GM12864 (cell line): ENCODE measurements around the gene ABHD14A.

Experiments
- DNase-seq: peaks from one replicate; pipeline ENCODE4 v3.0.0-alpha.2; 2011; ENCODE audit warnings: low read depth
- H3K4me3 ChIP-seq: 2 replicates; pipeline ENCODE4 v1.5.1; 2011; ENCODE audit warnings: mild to moderate bottlenecking, low read depth, low read length, control low read depth
- CTCF ChIP-seq: IDR thresholded peaks from 2 replicates; pipeline ENCODE4 v1.5.1; 2011; ENCODE audit warnings: low read depth, mild to moderate bottlenecking, moderate library complexity, low read length, control low read depth, inconsistent platforms; ENCODE audit errors: missing control alignments

The ABHD14A gene

GRCh38 chr3:51942603-51943450 lies 32.0 kb upstream of the ABHD14A start:
- DNase-seq: peak; percentile 44
- H3K4me3 ChIP-seq: peak overlapping the region; percentile 76
- no peak for TF ChIP-seq CTCF

- no peak for DNase-seq
- peak overlapping the region; percentile 76 for H3K4me3 ChIP-seq
- TF ChIP-seq CTCF: no peak
Measured at GRCh38 chr3:51943451-51944391, 31.1 kb upstream of the ABHD14A start.

- DNase-seq: no peak
- TF ChIP-seq CTCF: no peak
- no peak overlapping the region for H3K4me3 ChIP-seq
Measured at GRCh38 chr3:51944451-51945021, 30.3 kb upstream of the ABHD14A start.

DNA sequence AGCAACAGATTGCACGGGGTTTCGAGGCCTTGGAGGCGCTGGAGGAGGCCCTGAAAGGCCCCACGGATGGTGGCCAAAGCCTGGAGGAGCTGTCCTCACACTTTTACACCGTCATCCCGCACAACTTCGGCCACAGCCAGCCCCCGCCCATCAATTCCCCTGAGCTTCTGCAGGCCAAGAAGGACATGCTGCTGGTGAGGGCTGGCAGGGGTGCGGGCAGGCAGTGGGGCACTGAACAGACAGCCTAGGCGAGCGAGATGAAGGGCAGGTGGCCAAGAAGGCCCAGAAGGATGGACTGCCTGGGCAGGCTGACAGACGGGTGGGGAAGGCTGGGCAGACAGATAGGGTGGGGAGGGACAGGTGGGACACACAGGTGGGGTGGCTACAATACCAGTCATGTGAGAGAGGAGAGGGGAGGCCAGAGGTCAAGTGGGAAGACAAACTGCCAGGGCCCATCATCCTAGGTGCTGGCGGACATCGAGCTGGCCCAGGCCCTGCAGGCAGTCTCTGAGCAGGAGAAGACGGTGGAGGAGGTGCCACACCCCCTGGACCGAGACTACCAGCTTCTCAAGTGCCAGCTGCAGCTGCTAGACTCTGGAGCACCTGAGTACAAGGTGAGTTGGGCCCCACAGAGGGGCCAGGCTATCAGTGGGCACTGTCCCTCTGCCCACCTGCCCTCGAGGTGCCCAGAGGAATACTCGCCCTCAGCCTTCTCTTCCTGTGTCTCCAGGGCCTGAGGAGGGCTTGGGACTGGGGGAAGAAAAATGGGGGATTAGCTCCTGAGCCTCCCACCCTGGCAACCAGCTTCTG lies 29.6 kb upstream of the ABHD14A start:
- DNase-seq: no peak
- TF ChIP-seq CTCF: no peak
- no peak overlapping the region for H3K4me3 ChIP-seq

- TF ChIP-seq CTCF: no peak
- DNase-seq: no peak
- no peak overlapping the region for H3K4me3 ChIP-seq
Measured at GRCh38 chr3:51945926-51946705, 28.7 kb upstream of the ABHD14A start.
